ENCODE measurements around the gene EPC2.

- TF ChIP-seq CTCF (IDR thresholded peaks at IDR 0.05) = no peak
- no peak for TF ChIP-seq POLR2A (IDR thresholded peaks at IDR 0.05)
Measured at GRCh38 chr2:148599109-148599991, 45.2 kb upstream of the EPC2 start.

Data from testis (tissue), 2 donors.